Measurements from ENCODE around the gene SSH2.

Gene SSH2

DNA sequence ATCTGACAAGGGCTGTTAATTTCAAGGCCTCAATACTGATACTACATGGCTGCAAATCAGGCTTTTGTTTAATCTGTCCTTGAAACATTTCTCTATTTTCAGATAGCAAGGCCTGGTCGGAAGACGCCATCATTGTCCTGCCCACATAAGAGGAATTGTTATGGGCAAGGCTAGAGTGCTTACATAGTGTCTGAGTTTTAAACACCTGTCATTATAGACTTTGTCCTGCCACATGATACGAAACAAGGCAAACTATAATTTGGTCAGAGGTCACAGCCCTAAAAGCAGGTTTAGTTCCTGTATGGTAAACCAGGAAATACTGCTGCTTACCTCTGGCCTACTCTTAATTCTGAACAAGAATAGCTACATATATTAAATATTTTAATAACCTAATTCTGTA is 104.4 kb downstream of the SSH2 start:
- TF ChIP-seq, protein P1, sequence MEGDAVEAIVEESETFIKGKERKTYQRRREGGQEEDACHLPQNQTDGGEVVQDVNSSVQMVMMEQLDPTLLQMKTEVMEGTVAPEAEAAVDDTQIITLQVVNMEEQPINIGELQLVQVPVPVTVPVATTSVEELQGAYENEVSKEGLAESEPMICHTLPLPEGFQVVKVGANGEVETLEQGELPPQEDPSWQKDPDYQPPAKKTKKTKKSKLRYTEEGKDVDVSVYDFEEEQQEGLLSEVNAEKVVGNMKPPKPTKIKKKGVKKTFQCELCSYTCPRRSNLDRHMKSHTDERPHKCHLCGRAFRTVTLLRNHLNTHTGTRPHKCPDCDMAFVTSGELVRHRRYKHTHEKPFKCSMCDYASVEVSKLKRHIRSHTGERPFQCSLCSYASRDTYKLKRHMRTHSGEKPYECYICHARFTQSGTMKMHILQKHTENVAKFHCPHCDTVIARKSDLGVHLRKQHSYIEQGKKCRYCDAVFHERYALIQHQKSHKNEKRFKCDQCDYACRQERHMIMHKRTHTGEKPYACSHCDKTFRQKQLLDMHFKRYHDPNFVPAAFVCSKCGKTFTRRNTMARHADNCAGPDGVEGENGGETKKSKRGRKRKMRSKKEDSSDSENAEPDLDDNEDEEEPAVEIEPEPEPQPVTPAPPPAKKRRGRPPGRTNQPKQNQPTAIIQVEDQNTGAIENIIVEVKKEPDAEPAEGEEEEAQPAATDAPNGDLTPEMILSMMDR (IDR thresholded peaks at IDR 0.05; ENCODE audit: low read length), result no peak
- TF ChIP-seq EZH2 (optimal IDR thresholded peaks at IDR 0.05; ENCODE audit: low read depth, low read length), result no peak
- Histone ChIP-seq H3K9me3 (replicated peaks; ENCODE audit: insufficient read depth, low read length) (no peaks in the 10 kb centered on the region), H3F3A (ENCODE audit: insufficient read depth, low read length) (no peaks in the 10 kb centered on the region), H4K20me1 (ENCODE audit: insufficient read depth, low read length) (no peaks in the 10 kb centered on the region), H3K36me3 (replicated peaks; ENCODE audit: insufficient read depth, low read length) (no peaks in the 10 kb centered on the region), H3K4me2 (ENCODE audit: low read depth, low read length) (no peak overlapping the region), H3K79me2 (ENCODE audit: low read length) (no peaks in the 10 kb centered on the region; the same call in 1 of the 2 replicates), H3K4me3 (ENCODE audit: low read length) (no peak overlapping the region), H3K27ac (ENCODE audit: low read length) (no peak overlapping the region), H3K9me2 (replicated peaks; ENCODE audit: insufficient read depth, low read length) (no peaks in the 10 kb centered on the region), H3K27me3 (replicated peaks; ENCODE audit: insufficient read depth, low read length) (no peaks in the 10 kb centered on the region), H3K9ac (ENCODE audit: low read length) (no peak overlapping the region), H3K4me1 (ENCODE audit: low read length) (no peaks in the 10 kb centered on the region), H2AFZ (ENCODE audit: low read length) (no peak overlapping the region)
- DNase-seq, result no peak

DNA sequence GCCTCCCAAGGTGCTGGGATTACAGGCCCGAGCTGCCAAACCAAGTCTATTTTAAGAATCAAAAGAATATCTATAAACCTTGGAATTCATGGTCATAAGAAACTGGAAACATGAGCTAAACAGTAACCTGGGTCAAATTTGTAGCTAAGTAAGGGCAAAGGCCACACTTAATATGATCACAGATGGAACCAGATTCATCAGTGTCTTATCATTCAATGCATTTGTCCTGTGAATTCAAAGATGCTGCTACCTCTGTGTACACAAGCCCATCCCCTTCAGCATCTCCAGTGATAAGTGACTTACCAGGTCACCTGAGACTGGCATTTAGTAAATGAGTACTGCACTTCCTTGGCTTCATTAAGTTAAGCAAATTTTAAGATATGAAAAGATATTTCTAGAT is 108.1 kb downstream of the SSH2 start:
- H3K27me3 ChIP-seq (replicated peaks; ENCODE audit: insufficient read depth, low read length), result no peaks in the 10 kb centered on the region
- TF ChIP-seq EZH2 (optimal IDR thresholded peaks at IDR 0.05; ENCODE audit: low read depth, low read length) (no peak), EZH2phosphoT487 (IDR thresholded peaks at IDR 0.05; ENCODE audit: low read length) (no peak)
- TF ChIP-seq, protein P1 (IDR thresholded peaks at IDR 0.05; ENCODE audit: low read length), result no peak
- no peak overlapping the region for H3K4me2 ChIP-seq (ENCODE audit: low read depth, low read length)
- no peak overlapping the region for H3K9ac ChIP-seq (ENCODE audit: low read length)
- H3K36me3 ChIP-seq (replicated peaks; ENCODE audit: insufficient read depth, low read length), result no peaks in the 10 kb centered on the region
- H3K79me2 ChIP-seq (ENCODE audit: low read length), result no peaks in the 10 kb centered on the region; the same call in 1 of the 2 replicates
- H3K4me3 ChIP-seq (ENCODE audit: low read length), result no peak overlapping the region
- DNase-seq, result no peak
- no peaks in the 10 kb centered on the region for H3K4me1 ChIP-seq (ENCODE audit: low read length)
- H3F3A ChIP-seq (ENCODE audit: insufficient read depth, low read length), result no peaks in the 10 kb centered on the region
- no peaks in the 10 kb centered on the region for H3K9me3 ChIP-seq (replicated peaks; ENCODE audit: insufficient read depth, low read length)
- H2AFZ ChIP-seq (ENCODE audit: low read length), result no peak overlapping the region
- no peaks in the 10 kb centered on the region for H4K20me1 ChIP-seq (ENCODE audit: insufficient read depth, low read length)
- no peak overlapping the region for H3K27ac ChIP-seq (ENCODE audit: low read length)
- no peaks in the 10 kb centered on the region for H3K9me2 ChIP-seq (replicated peaks; ENCODE audit: insufficient read depth, low read length)

DNA sequence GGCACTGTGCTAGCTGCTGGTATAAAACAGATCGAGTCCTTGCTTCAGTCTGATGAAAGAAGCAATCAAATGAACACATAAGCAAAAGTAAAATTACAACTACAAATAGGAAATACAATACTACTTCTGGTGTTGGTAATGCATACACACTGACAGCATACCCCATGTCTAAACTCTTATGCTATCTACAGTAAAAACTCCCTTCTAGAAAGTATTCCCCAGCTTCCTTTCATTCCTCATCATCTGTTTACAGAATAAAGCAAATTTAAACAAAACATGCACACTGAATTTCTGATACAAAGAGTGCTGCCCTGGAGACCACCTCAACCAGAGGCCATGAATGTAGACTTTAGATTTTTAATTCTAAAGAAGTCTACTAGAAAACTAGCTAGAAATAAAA is 109.6 kb downstream of the SSH2 start:
- Histone ChIP-seq H3K9me2 (replicated peaks; ENCODE audit: insufficient read depth, low read length) (no peaks in the 10 kb centered on the region), H3K9me3 (replicated peaks; ENCODE audit: insufficient read depth, low read length) (no peaks in the 10 kb centered on the region), H3K4me2 (ENCODE audit: low read depth, low read length) (no peak overlapping the region), H3K27ac (ENCODE audit: low read length) (no peak overlapping the region), H3F3A (ENCODE audit: insufficient read depth, low read length) (no peaks in the 10 kb centered on the region), H3K79me2 (ENCODE audit: low read length) (no peaks in the 10 kb centered on the region; the same call in 1 of the 2 replicates), H3K27me3 (replicated peaks; ENCODE audit: insufficient read depth, low read length) (no peaks in the 10 kb centered on the region), H2AFZ (ENCODE audit: low read length) (no peak overlapping the region), H3K4me1 (ENCODE audit: low read length) (no peaks in the 10 kb centered on the region), H3K9ac (ENCODE audit: low read length) (no peak overlapping the region), H4K20me1 (ENCODE audit: insufficient read depth, low read length) (no peaks in the 10 kb centered on the region), H3K36me3 (replicated peaks; ENCODE audit: insufficient read depth, low read length) (no peaks in the 10 kb centered on the region), H3K4me3 (ENCODE audit: low read length) (no peak overlapping the region)
- no peak for TF ChIP-seq EZH2phosphoT487 (IDR thresholded peaks at IDR 0.05; ENCODE audit: low read length)
- TF ChIP-seq EZH2 (optimal IDR thresholded peaks at IDR 0.05; ENCODE audit: low read depth, low read length), result no peak
- TF ChIP-seq, protein P1 (IDR thresholded peaks at IDR 0.05; ENCODE audit: low read length), result no peak
- DNase-seq, result no peak
